Adrenal gland (tissue), 12 donors: ENCODE data around the gene PLA2G4D. TPM values are rescaled to one million over a fixed set of nuclear protein-coding genes. Genes with fewer than 3 reads are reported as not detected.

Experiments used
- DNase-seq, 7 donors: peaks; one replicate each; pipeline ENCODE4 v3.0.0-alpha.2; 2019 to 2020
- H3K27ac ChIP-seq, 5 donors: fragments of 200-600 bp; sonication (generic) in 4 of 5; 1 replicate in 3 of 5; 2 replicates in 2 of 5; pipeline versions ENCODE4 v1.5.1 to v1.8.0; 2016 to 2020; ENCODE audit warnings: mild to moderate bottlenecking in 1 of 5
- H3K27me3 ChIP-seq: fragments of 200-600 bp; 2 replicates; pipeline ENCODE4 v1.8.0; 2021
- H3K36me3 ChIP-seq, 2 donors: fragments of 200-600 bp; replicated peaks in 1 of 2; 1 replicate in 1 of 2; 2 replicates in 1 of 2; pipeline versions ENCODE4 v1.5.1 to v1.8.0; 2018 to 2022
- H3K4me1 ChIP-seq, 2 donors: fragments of 200-600 bp; replicated peaks in 1 of 2; 1 replicate in 1 of 2; 2 replicates in 1 of 2; pipeline versions ENCODE4 v1.5.1 to v1.8.0; 2018 to 2021
- H3K4me3 ChIP-seq, 4 donors: fragments of 200-600 bp; sonication (generic) in 3 of 4; one replicate each; pipeline ENCODE4 v1.5.1; 2016 to 2018
- H3K9me3 ChIP-seq, 3 donors: fragments of 200-600 bp; sonication (generic) in 1 of 3; replicated peaks in 1 of 3; 1 replicate in 2 of 3; 2 replicates in 1 of 3; pipeline versions ENCODE4 v1.5.1 to v1.8.0; 2016 to 2021
- POLR2A ChIP-seq, 2 donors: fragments of 450-650 bp; IDR thresholded peaks; one replicate each; pipeline ENCODE4 v1.6.1; 2017; ENCODE audit warnings: antibody characterized with exemption in 2 of 2, mild to moderate bottlenecking in 2 of 2, moderate library complexity in 1 of 2
- WGBS, 4 donors: extraction: QIAGEN DNeasy Blood & Tissue Kit in 2 of 4; methylation state at CpG; one replicate each; pipeline versions ENCODE4 v1.1.5 to v1.1.7; 2013 to 2017; 5-methylcytosine and 5-hydroxymethylcytosine counted together
- intact Hi-C, 2 donors: fragments of 100-400 bp; cut with DNase I; formaldehyde crosslinking; loops; one replicate each; pipeline versions ENCODE4 v1.14.1 to v1.15.0; 2022 to 2023
- polyA plus RNA-seq, 3 donors: library from polyadenylated mRNA; stranded (reverse); fragments of 200-250 nt in 2 of 3; fragments of 350-450 nt in 1 of 3; fragmentation: Illumina TruSeq in 1 of 3; extraction: RNeasy Lipid Tissue Mini Kit (QIAGEN cat#74804) in 1 of 3; gene quantifications; one replicate each; pipeline ENCODE4 v1.2.3, GENCODE V29; 2013 to 2014
- total RNA-seq, 9 donors: library from RNA; depleted of rRNA in 4 of 9; stranded (reverse); fragments of >200 nt in 4 of 9; fragments of 120-200 nt in 1 of 9; fragmentation: NEBNext Ultra II Directional in 1 of 9; extraction: Animal tissue kit (Norgen Biotek cat#: 25700) in 1 of 9; gene quantifications; one replicate each; pipeline versions ENCODE4 v1.1.0 to v1.2.4, GENCODE V29; 2013 to 2023
- TF ChIP-seq, protein P1 (sequence below), 6 experiments: fragments of 450-650 bp in 4 of 6; fragments of 200-600 bp in 2 of 6; sonication (generic) in 1 of 6; IDR thresholded peaks; 1 replicate in 5 of 6; 2 replicates in 1 of 6; pipeline versions ENCODE4 v1.5.1 to v1.8.0; 2016 to 2021; ENCODE audit warnings: antibody characterized with exemption in 6 of 6, mild to moderate bottlenecking in 2 of 6, moderate library complexity in 1 of 6
- donor health status: healthy with polysubstance abuse.
- donor health status: Bipolar disorder and iron deficiency.
- donor health status: DM: yes; HTN: yes; CAD: no.
- donor health status: DM: no; HTN: no; CAD: no.
- donor health status: DM: no; HTN: no; CAD: no.
- donor health status: DM: yes; HTN: yes; CAD: no.

The PLA2G4D gene
- total and polyA plus RNA-seq, 12 donors, result 0.07 to 1.2 (median 0.23) TPM; not detected in 2

DNA sequence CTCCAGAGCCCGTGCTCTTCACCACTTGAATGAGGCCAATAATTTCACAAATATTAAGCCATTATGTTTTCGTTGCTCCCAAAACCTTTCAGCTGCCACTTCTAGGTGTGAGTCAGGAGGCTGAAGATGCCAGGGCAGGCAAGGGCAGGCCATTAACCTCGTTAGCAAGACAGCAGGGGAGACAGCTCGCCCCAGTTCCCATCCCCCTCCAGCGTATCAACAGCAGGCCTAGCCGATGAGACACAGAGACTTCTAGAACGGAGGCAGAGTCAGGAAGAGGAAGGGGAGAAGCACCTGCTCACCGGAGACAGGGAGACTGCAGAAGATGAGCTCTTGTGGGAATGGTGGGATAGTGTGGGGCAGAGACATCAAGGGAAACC, 45.6 kb downstream of the PLA2G4D start:
- intact Hi-C loops, result no loop called here
- H3K4me3 ChIP-seq, result no peak overlapping the region
- no peaks in the 10 kb centered on the region for H3K27me3 ChIP-seq
- TF ChIP-seq, protein P1, sequence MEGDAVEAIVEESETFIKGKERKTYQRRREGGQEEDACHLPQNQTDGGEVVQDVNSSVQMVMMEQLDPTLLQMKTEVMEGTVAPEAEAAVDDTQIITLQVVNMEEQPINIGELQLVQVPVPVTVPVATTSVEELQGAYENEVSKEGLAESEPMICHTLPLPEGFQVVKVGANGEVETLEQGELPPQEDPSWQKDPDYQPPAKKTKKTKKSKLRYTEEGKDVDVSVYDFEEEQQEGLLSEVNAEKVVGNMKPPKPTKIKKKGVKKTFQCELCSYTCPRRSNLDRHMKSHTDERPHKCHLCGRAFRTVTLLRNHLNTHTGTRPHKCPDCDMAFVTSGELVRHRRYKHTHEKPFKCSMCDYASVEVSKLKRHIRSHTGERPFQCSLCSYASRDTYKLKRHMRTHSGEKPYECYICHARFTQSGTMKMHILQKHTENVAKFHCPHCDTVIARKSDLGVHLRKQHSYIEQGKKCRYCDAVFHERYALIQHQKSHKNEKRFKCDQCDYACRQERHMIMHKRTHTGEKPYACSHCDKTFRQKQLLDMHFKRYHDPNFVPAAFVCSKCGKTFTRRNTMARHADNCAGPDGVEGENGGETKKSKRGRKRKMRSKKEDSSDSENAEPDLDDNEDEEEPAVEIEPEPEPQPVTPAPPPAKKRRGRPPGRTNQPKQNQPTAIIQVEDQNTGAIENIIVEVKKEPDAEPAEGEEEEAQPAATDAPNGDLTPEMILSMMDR (IDR thresholded peaks at IDR 0.05), result no peak
- no peak for TF ChIP-seq POLR2A (IDR thresholded peaks at IDR 0.05)
- H3K9me3 ChIP-seq, result no peaks in the 10 kb centered on the region
- WGBS, 4 donors, result 74 to 82% (median 80%) methylated on average over 7 to 8 of the region's 8 CpGs
- peak in 1 of 7 donors; percentile 10 for DNase-seq
- no peaks in the 10 kb centered on the region for H3K36me3 ChIP-seq
- no peak overlapping the region for H3K27ac ChIP-seq
- no peaks in the 10 kb centered on the region for H3K4me1 ChIP-seq

DNA sequence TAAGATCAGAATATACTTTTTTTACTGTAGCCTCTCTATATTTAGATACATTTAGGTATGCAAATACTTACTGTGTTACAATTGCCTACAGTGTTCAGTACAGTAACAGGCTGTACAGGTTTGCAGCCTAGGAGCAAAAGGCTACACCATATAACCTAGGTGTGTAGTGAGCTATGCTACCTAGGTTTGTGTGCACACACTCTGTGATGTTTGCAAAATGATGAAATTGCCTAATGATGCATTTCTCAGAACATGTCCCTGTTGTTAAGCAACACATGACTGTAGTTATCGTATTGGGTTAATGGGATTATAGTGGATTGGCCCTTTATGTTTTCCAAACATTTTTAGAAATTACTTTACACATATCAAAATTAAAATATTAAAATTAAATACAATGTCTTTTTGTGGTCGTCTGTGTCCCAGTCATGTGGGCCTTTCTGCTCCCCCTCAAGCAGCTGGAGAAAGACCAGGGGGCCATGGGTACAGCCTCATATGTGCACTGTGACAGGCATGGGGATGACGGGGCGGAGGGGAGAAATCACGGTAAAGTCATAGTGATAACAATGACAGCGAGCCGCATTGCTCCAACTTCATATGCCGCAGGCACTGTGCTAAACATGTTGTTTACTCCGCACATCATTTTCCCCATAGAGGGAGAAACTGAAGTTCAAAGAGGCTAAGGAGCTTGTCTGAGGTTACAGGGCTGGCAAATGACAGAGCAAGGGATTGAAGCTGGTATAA, 46.1 kb downstream of the PLA2G4D start:
- 87 to 94% (median 90%) methylated on average over 8 to 9 of the region's 9 CpGs for WGBS, 4 donors
- H3K9me3 ChIP-seq, result no peaks in the 10 kb centered on the region
- peak in 2 of 7 donors; percentile 1 to 35 for DNase-seq
- TF ChIP-seq, protein P1 (IDR thresholded peaks at IDR 0.05), result no peak
- TF ChIP-seq POLR2A (IDR thresholded peaks at IDR 0.05), result no peak
- H3K4me3 ChIP-seq, result no peak overlapping the region
- intact Hi-C loops, result no loop called here
- no peaks in the 10 kb centered on the region for H3K36me3 ChIP-seq
- no peak overlapping the region for H3K27ac ChIP-seq
- no peaks in the 10 kb centered on the region for H3K27me3 ChIP-seq
- H3K4me1 ChIP-seq, result no peaks in the 10 kb centered on the region

DNA sequence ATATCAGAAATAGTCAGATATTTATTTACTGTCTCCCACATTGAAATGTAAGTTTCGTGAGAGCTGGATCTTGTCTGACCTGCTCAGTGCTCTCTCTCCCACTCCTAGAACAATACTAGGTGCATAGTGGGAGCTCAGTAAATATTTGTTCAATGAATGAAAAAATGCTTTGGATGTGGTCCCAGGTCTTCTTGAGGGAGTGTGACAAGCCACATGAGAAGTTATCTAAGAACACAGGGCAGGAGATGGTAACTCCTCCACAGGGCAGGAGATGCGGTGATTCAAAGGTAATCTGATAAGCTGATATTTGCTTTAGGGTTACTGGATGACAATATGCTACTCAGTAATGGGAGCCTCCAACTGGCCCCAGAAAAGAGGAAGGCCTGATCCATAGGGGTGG, 47.8 kb downstream of the PLA2G4D start:
- no peaks in the 10 kb centered on the region for H3K4me1 ChIP-seq
- intact Hi-C loops, result no loop called here
- 91 to 94% (median 92%) methylated on average over 2 of the region's 2 CpGs for WGBS, 4 donors
- H3K36me3 ChIP-seq, result no peaks in the 10 kb centered on the region
- H3K27me3 ChIP-seq, result no peaks in the 10 kb centered on the region
- H3K27ac ChIP-seq, result no peak overlapping the region
- peak in 1 of 7 donors; percentile 10 for DNase-seq
- TF ChIP-seq, protein P1 (IDR thresholded peaks at IDR 0.05), result no peak
- no peak for TF ChIP-seq POLR2A (IDR thresholded peaks at IDR 0.05)
- no peak overlapping the region for H3K4me3 ChIP-seq
- no peaks in the 10 kb centered on the region for H3K9me3 ChIP-seq

DNA sequence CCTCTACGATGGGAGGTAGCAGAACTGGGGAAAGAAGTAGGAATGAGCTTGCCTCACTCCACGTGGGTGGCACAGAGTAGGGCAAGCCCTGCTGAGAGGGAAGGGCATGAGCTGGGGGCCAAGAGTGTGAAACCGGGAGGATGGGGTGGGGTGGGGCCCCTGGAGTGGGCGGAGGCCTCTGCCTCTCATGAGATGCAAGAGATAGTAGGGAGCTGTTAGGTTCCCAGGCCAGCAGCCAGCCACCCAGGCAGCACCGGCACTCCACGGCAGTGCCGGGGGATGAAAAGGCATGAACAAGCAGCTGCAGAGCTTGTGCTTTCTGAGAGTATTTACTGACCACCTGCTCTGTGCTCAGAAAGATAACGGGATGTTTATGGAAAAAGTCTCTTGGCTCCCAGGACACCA, 49.1 kb downstream of the PLA2G4D start:
- WGBS, 4 donors, result 63 to 78% (median 68%) methylated on average over 7 to 8 of the region's 8 CpGs

More for the DNA sequence above, 49.1 kb downstream of the PLA2G4D start:
- Histone ChIP-seq H3K4me3 (no peak overlapping the region), H3K27me3 (no peaks in the 10 kb centered on the region), H3K36me3 (no peaks in the 10 kb centered on the region), H3K9me3 (no peaks in the 10 kb centered on the region), H3K4me1 (no peaks in the 10 kb centered on the region), H3K27ac (no peak overlapping the region)
- intact Hi-C loops, result no loop called here
- TF ChIP-seq, protein P1 (IDR thresholded peaks at IDR 0.05), result no peak
- TF ChIP-seq POLR2A (IDR thresholded peaks at IDR 0.05), result no peak
- no peak for DNase-seq
